Fibroblast of skin of left biceps (primary cell): Measurements from ENCODE around the gene HLA-DQA2.
A peak's percentile ranks its signal among the peaks of the same experiment; 100 is the strongest.
"Not testable (repeated sequence)": the region's sequence is repeated elsewhere in the genome, so short reads cannot be mapped to it uniquely, and the experiment has no call there.

Experiments
- DNase-seq, 2 experiments: peaks; one replicate each; pipeline ENCODE4 v3.0.0-alpha.2; 2013; ENCODE audit warnings: low read depth in 2 of 2

HLA-DQA2 gene

DNA sequence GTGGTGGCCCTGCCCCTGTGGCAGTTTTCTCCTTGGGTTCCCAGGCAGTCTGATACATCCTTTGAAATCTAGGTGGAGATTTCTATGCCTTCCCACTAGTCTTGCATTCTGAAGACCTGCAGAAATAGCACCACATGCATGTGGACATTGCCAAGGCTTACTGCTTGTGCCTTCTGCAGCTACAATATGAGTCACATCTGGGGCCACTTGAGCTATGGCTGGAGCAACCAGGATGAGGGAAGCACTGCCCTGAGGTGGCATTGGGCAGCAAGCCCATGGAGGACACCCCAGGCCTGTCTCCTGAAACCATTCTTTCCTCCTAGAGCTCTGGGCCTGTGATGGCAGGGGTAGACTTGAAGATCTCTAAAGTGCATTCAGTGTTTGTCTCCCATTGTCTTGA, 37.8 kb downstream of the HLA-DQA2 start:
- no peak for DNase-seq

DNA sequence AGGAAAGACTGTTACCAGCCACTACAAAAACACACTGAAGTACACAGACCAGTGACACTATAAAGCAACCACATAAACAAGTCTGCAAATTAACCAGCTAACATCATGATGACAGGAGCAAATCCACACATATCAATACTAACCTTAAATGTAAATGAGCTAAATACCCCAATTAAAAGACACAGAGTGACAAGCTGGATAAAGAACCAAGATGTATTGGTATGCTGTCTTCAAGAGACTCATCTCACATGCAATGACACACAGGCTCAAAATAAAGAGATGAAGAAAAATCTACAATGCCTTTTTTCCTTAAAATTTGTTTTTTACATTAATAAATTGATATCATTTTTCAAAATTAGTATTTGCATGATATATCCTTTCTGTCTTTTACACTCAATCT, 41.7 kb downstream of the HLA-DQA2 start:
- not testable (repeated sequence) for DNase-seq

DNA sequence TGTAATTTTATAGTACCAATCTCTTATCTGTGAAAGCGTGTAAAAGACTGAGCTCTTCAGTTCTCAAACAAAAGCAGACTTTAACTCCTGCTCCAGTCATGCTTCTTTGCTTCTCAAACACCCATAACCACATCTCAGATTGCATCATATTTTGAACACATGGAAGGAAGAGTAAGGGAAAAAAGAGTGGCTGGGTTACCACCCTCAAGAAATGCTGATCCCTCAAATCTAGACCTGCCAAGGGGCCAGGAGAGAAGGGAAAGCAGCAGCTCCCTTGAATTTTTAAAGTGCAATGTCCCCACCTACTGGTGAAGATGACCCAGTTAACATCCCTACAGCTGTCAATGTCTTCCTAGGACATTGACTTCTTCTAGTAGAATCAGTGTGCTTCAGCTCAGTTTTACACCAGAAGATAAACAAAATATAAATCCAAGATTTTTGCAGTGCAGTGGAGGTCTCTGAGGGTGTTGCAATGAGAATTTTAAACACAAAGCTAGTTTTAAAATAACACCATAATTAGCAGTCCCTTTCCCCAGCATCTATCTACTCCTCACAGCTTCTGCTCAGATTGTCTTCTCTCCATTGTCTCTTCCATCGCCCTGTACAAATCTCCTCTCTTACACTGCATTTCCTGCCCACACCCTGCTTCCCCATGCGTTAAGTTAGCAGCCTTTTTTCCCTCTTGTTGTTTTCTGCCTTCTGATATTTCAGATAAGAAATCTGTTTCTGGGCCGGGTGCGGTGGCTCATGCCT, 44.8 kb downstream of the HLA-DQA2 start:
- peak; percentile 15 to 31 for DNase-seq

DNA sequence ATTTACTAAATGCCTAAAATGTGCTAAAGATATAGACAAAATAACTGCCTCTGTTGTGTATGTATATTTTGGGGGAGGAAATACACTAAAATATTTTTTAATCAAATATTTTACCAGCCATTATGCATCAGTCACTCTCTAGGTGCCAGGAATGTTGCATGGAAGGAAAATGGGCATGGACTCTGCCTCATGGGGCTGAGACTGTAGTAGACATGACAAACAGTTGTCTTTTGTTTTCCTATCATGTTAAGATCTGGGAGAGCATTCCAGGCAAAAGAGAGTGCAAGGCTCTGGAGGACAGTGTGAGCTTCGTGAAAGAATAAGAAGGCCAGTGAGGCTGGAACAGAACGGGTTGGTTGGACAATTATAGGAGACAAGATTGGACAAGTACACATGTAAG, 49.1 kb downstream of the HLA-DQA2 start:
- no peak for DNase-seq

DNA sequence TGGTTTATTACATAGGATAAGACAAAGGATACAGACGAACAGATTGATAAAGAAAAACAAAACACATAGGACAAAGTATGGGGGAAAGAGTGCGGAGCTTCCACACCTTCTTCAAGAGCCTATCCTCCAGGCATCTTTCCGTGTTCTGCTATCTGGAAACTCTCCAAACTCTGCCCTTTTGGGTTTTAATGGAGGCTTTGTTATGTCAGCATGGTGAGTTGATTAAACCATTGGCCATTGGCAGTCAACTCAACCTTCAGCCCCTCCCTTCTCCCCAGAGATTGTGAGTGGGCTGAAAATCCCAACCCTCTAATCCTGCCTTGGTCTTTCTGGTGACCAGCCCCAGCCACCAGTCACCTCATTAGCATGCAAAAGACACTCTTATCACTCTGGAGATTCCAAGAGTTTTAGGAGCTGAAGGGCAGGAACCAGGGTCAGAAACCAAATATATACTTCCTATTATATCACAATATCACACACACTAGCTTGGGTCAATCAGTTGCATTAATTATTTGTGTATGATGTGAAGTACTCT, 51.8 kb downstream of the HLA-DQA2 start:
- no peak for DNase-seq

DNA sequence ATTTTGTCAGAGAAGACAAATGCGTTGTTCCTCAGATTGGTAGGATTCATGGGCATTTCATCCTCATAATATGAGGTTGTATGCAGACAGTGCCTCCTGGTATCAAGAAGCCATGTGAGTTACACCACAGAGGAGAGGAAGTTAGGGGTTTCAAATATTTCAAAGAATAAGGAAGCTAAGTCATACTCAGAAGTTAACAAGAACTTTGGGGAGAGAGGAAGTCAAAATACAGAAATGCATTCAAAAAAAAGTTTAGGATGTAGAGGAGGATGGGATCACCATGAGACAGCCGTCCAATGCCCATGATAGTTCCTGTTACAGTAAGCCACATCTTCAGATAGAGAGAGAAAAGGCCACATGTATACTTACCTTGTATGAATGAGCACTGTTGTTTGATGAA, 53.3 kb downstream of the HLA-DQA2 start:
- no peak for DNase-seq
